ENCODE results near the gene MS4A3.
"Not testable (repeated sequence)": the region's sequence is repeated elsewhere in the genome, so short reads cannot be mapped to it uniquely, and the experiment has no call there.

MS4A3 gene, protein sequence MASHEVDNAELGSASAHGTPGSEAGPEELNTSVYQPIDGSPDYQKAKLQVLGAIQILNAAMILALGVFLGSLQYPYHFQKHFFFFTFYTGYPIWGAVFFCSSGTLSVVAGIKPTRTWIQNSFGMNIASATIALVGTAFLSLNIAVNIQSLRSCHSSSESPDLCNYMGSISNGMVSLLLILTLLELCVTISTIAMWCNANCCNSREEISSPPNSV

GRCh38 chr11:60056349-60056969, at the start of gene MS4A3:
TSS of gene MS4A3 (plus strand) at chr11:60056665. CDS start at chr11:60061161, 4,496 bp downstream.
- Histone ChIP-seq H3K9ac (ENCODE audit: insufficient read length) (no peak within 1 kb of the TSS), H3K4me3 (no peak within 1 kb of the TSS), H3K9me3 (ENCODE audit: low read depth, low read length) (no peaks in the 10 kb centered on the region), H3K36me3 (ENCODE audit: insufficient read depth, low read length) (no peaks in the 10 kb centered on the region), H3K27ac (no peak within 1 kb of the TSS)
- no peak for DNase-seq (ENCODE audit: low read depth, low spot score)
- TF ChIP-seq POLR2AphosphoS5 (IDR thresholded peaks at IDR 0.05; ENCODE audit: borderline replicate concordance, low read depth, low read length) (no peak), FOXP2 (optimal IDR thresholded peaks at IDR 0.05; ENCODE audit: control extremely low read depth, extremely low read length, insufficient read depth) (no peak), EZH2 (IDR thresholded peaks at IDR 0.05) (no peak)

GRCh38 chr11:60016881-60017280, 39.6 kb upstream of the MS4A3 start, which contains the start of gene OOSP4B:
TSS of gene OOSP4B (plus strand) at chr11:60017181.
- H3K9me3 ChIP-seq (ENCODE audit: low read depth, low read length) = no peaks in the 10 kb centered on the region
- H3K4me3 ChIP-seq = no peak within 1 kb of the TSS
- H3K27ac ChIP-seq = no peak within 1 kb of the TSS

DNA sequence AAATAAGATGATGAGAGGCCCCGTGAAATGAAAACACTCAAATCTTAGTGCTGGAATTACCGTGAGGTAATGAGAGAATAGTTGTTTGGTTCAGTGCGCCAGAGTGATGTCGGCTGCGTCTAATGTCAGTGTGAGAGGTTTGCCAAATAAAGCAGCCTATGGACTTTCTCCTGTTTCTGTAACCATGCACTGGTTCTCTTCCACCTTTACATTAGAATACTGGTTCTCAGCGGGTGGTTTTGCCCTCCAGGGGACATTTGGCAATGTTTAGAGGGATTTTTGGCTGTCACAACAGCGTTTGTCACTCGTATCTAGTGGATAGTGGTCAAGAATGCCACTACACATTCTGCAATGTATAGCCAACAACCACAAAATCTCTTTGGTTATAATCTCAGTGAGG, 38.4 kb upstream of the MS4A3 start:
- H3K36me3 ChIP-seq (ENCODE audit: insufficient read depth, low read length) = no peaks in the 10 kb centered on the region
- H3K9me3 ChIP-seq (ENCODE audit: low read depth, low read length) = no peaks in the 10 kb centered on the region
- H3K4me3 ChIP-seq = no peak overlapping the region
- H3K27ac ChIP-seq = no peak overlapping the region
- H3K9ac ChIP-seq (ENCODE audit: insufficient read length) = no peak overlapping the region
- TF ChIP-seq POLR2AphosphoS5 (IDR thresholded peaks at IDR 0.05; ENCODE audit: borderline replicate concordance, low read depth, low read length) (no peak), FOXP2 (optimal IDR thresholded peaks at IDR 0.05; ENCODE audit: control extremely low read depth, extremely low read length, insufficient read depth) (no peak), EZH2 (IDR thresholded peaks at IDR 0.05) (no peak)
- no peak for DNase-seq (ENCODE audit: low read depth, low spot score)

More at GRCh38 chr11:60016881-60017280, 39.6 kb upstream of the MS4A3 start, which contains the start of gene OOSP4B:
- TF ChIP-seq FOXP2 (optimal IDR thresholded peaks at IDR 0.05; ENCODE audit: control extremely low read depth, extremely low read length, insufficient read depth) (no peak), EZH2 (IDR thresholded peaks at IDR 0.05) (no peak), POLR2AphosphoS5 (IDR thresholded peaks at IDR 0.05; ENCODE audit: borderline replicate concordance, low read depth, low read length) (no peak)
- Histone ChIP-seq H3K36me3 (ENCODE audit: insufficient read depth, low read length) (no peaks in the 10 kb centered on the region), H3K9ac (ENCODE audit: insufficient read length) (no peak within 1 kb of the TSS)
- DNase-seq (ENCODE audit: low read depth, low spot score) = no peak

GRCh38 chr11:60020376-60020775, 36.1 kb upstream of the MS4A3 start:
- H3K9me3 ChIP-seq (ENCODE audit: low read depth, low read length); H3K36me3 ChIP-seq (ENCODE audit: insufficient read depth, low read length); H3K27ac ChIP-seq; H3K9ac ChIP-seq (ENCODE audit: insufficient read length); H3K4me3 ChIP-seq; DNase-seq (ENCODE audit: low read depth, low spot score): not testable (repeated sequence)

DNA sequence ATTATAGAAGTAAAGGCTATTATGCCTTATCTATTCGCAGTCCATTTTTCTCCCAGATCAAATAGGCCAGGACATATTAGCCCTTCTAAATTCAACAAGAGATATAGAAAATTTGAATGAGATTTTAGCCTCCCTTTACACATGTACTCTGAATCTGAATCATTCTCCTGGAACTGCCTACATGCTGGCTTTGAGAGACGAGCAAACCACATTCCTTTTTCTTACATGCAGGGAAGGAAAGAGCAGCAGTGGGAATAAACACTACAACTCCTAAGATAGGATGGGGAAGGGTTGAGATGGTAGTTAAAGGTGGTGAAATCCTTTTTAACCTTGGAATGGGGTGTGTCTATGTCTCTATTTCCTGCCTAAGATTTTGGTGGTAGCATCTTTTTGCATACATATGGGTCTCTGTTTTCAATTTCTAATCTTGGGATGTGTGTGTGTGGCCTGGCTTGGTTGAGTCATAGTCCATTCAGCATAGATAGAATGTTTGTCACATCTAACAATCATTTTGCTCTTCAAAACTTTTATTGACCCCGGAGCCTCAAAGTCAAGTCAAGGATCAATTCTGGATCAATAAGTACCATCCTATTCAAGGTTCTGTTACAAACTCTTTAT, 27.3 kb upstream of the MS4A3 start:
- no peak for TF ChIP-seq FOXP2 (optimal IDR thresholded peaks at IDR 0.05; ENCODE audit: control extremely low read depth, extremely low read length, insufficient read depth)
- TF ChIP-seq POLR2AphosphoS5 (IDR thresholded peaks at IDR 0.05; ENCODE audit: borderline replicate concordance, low read depth, low read length) = no peak
- TF ChIP-seq EZH2 (IDR thresholded peaks at IDR 0.05) = no peak
- no peak overlapping the region for H3K4me3 ChIP-seq

GRCh38 chr11:60040109-60040508, 16.4 kb upstream of the MS4A3 start, which contains the start of gene OOSP2:
TSS of gene OOSP2 (plus strand) at chr11:60040409. CDS start at chr11:60040460, 51 bp downstream.
- Histone ChIP-seq H3K9me3 (ENCODE audit: low read depth, low read length) (no peaks in the 10 kb centered on the region), H3K9ac (ENCODE audit: insufficient read length) (no peak within 1 kb of the TSS), H3K4me3 (no peak within 1 kb of the TSS), H3K27ac (no peak within 1 kb of the TSS), H3K36me3 (ENCODE audit: insufficient read depth, low read length) (no peaks in the 10 kb centered on the region)
- DNase-seq (ENCODE audit: low read depth, low spot score) = no peak
- no peak for TF ChIP-seq FOXP2 (optimal IDR thresholded peaks at IDR 0.05; ENCODE audit: control extremely low read depth, extremely low read length, insufficient read depth)
- TF ChIP-seq EZH2 (IDR thresholded peaks at IDR 0.05) = no peak
- TF ChIP-seq POLR2AphosphoS5 (IDR thresholded peaks at IDR 0.05; ENCODE audit: borderline replicate concordance, low read depth, low read length) = no peak

More for the DNA sequence above, 27.3 kb upstream of the MS4A3 start:
- Histone ChIP-seq H3K9me3 (ENCODE audit: low read depth, low read length) (no peaks in the 10 kb centered on the region), H3K27ac (no peak overlapping the region), H3K36me3 (ENCODE audit: insufficient read depth, low read length) (no peaks in the 10 kb centered on the region), H3K9ac (ENCODE audit: insufficient read length) (no peak overlapping the region)
- DNase-seq (ENCODE audit: low read depth, low spot score) = no peak

GRCh38 chr11:60050422-60050821, 6.0 kb upstream of the MS4A3 start:
- H3K4me3 ChIP-seq; H3K9ac ChIP-seq (ENCODE audit: insufficient read length); H3K9me3 ChIP-seq (ENCODE audit: low read depth, low read length); DNase-seq (ENCODE audit: low read depth, low spot score); H3K36me3 ChIP-seq (ENCODE audit: insufficient read depth, low read length); H3K27ac ChIP-seq: not testable (repeated sequence)

DNA sequence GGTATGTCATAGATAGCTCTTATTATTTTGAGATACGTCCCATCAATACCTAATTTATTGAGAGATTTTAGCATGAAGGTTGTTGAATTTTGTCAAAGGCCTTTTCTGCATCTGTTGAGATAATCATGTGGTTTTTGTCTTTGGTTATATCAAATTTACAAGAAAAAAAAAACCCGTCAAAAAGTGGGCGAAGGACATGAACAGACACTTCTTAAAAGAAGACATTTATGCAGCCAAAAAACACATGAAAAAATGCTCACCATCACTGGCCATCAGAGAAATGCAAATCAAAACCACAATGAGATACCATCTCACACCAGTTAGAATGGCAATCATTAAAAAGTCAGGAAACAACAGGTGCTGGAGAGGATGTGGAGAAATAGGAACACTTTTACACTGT, 5.6 kb upstream of the MS4A3 start:
- not testable (repeated sequence) for H3K36me3 ChIP-seq (ENCODE audit: insufficient read depth, low read length); H3K27ac ChIP-seq; H3K9ac ChIP-seq (ENCODE audit: insufficient read length); DNase-seq (ENCODE audit: low read depth, low spot score); H3K9me3 ChIP-seq (ENCODE audit: low read depth, low read length); H3K4me3 ChIP-seq

- Histone ChIP-seq H3K9ac (ENCODE audit: insufficient read length) (no peak overlapping the region), H3K36me3 (ENCODE audit: insufficient read depth, low read length) (no peaks in the 10 kb centered on the region), H3K4me3 (no peak overlapping the region), H3K9me3 (ENCODE audit: low read depth, low read length) (no peaks in the 10 kb centered on the region), H3K27ac (no peak overlapping the region)
- TF ChIP-seq POLR2AphosphoS5 (IDR thresholded peaks at IDR 0.05; ENCODE audit: borderline replicate concordance, low read depth, low read length) (no peak), EZH2 (IDR thresholded peaks at IDR 0.05) (no peak), FOXP2 (optimal IDR thresholded peaks at IDR 0.05; ENCODE audit: control extremely low read depth, extremely low read length, insufficient read depth) (no peak)
- DNase-seq (ENCODE audit: low read depth, low spot score) = no peak
These were observed 2.6 kb downstream of the MS4A3 start for GRCh38 chr11:60059052-60059451.
